Activated CD4-positive, alpha-beta T cell treated with anti-CD3 and anti-CD28 coated beads, Interleukin-2, amount 50 U/mL, for 24 hours (primary cell): ENCODE results near the gene ARHGEF5.

Experiments
- DNase-seq, 2 donors: peaks; one replicate each; pipeline ENCODE4 v3.0.0-alpha.2; 2020; ENCODE audit warnings: low read depth in 1 of 2, low spot score in 1 of 2

The ARHGEF5 gene

GRCh38 chr7:144379776-144380384 is 24.7 kb downstream of the ARHGEF5 start:
- DNase-seq: no peak

- no peak for DNase-seq
Observed at GRCh38 chr7:144384071-144384470, 28.9 kb downstream of the ARHGEF5 start.

- DNase-seq: peak in 1 of 2 donors; percentile 49
Observed at GRCh38 chr7:144384555-144385245, 29.5 kb downstream of the ARHGEF5 start.

GRCh38 chr7:144386741-144387140 is 31.5 kb downstream of the ARHGEF5 start:
- no peak for DNase-seq

- no peak for DNase-seq
Observed at GRCh38 chr7:144388950-144389349, 33.7 kb downstream of the ARHGEF5 start.

- DNase-seq: no peak
Observed at GRCh38 chr7:144390481-144390880, 35.3 kb downstream of the ARHGEF5 start.

GRCh38 chr7:144391014-144391413 is 35.8 kb downstream of the ARHGEF5 start:
- DNase-seq: no peak

- DNase-seq: peak in 1 of 2 donors; percentile 12
Observed at GRCh38 chr7:144391823-144392255, 36.6 kb downstream of the ARHGEF5 start.

GRCh38 chr7:144397086-144397485 is 41.9 kb downstream of the ARHGEF5 start:
- no peak for DNase-seq

GRCh38 chr7:144398291-144398690 is 43.1 kb downstream of the ARHGEF5 start:
- DNase-seq: no peak

- DNase-seq: no peak
Observed at GRCh38 chr7:144398911-144399310, 43.7 kb downstream of the ARHGEF5 start.

GRCh38 chr7:144399946-144400345 is 44.7 kb downstream of the ARHGEF5 start:
- no peak for DNase-seq

GRCh38 chr7:144401490-144401889 is 46.3 kb downstream of the ARHGEF5 start:
- DNase-seq: no peak

GRCh38 chr7:144403102-144403501 is 47.9 kb downstream of the ARHGEF5 start:
- no peak for DNase-seq

- DNase-seq: no peak
Observed at GRCh38 chr7:144403649-144404061, 48.5 kb downstream of the ARHGEF5 start, which contains the start of gene NOBOX. TSS of gene NOBOX (minus strand) at chr7:144403693.

- DNase-seq: no peak
Observed at GRCh38 chr7:144404946-144405345, 49.7 kb downstream of the ARHGEF5 start.

GRCh38 chr7:144407266-144407931 is 52.2 kb downstream of the ARHGEF5 start:
- no peak for DNase-seq

GRCh38 chr7:144408121-144408520 is 52.9 kb downstream of the ARHGEF5 start:
- DNase-seq: no peak

GRCh38 chr7:144410441-144410840 is 55.2 kb downstream of the ARHGEF5 start:
- no peak for DNase-seq

- DNase-seq: no peak
Observed at GRCh38 chr7:144414815-144415214, 59.6 kb downstream of the ARHGEF5 start.

- no peak for DNase-seq
Observed at GRCh38 chr7:144415858-144416257, 60.7 kb downstream of the ARHGEF5 start.

GRCh38 chr7:144416341-144416740 is 61.1 kb downstream of the ARHGEF5 start:
- DNase-seq: no peak
